Gastroesophageal sphincter (tissue), 3 donors: ENCODE results near the gene ETFB.

ENCODE experiments used
- EP300 ChIP-seq: sonication (generic); formaldehyde crosslinking; IDR thresholded peaks from one replicate; pipeline ENCODE4 v1.6.1; 2017; ENCODE audit warnings: antibody characterized with exemption, mild to moderate bottlenecking
- POLR2A ChIP-seq, 2 donors: fragments of 450-650 bp; IDR thresholded peaks; one replicate each; pipeline ENCODE4 v1.6.1; 2017; ENCODE audit warnings: antibody characterized with exemption in 2 of 2, mild to moderate bottlenecking in 2 of 2, moderate library complexity in 1 of 2
- POLR2AphosphoS5 ChIP-seq: sonication (generic); formaldehyde crosslinking; IDR thresholded peaks from one replicate; pipeline ENCODE4 v1.6.1; 2017; ENCODE audit warnings: antibody characterized with exemption
- TF ChIP-seq, protein P1 (sequence below), 4 experiments: fragments of 200-600 bp in 2 of 4; fragments of 450-650 bp in 2 of 4; sonication (generic) in 1 of 4; IDR thresholded peaks; one replicate each; pipeline ENCODE4 v1.5.1; 2017 to 2019; ENCODE audit warnings: antibody characterized with exemption in 4 of 4, mild to moderate bottlenecking in 2 of 4, moderate library complexity in 2 of 4

DNA sequence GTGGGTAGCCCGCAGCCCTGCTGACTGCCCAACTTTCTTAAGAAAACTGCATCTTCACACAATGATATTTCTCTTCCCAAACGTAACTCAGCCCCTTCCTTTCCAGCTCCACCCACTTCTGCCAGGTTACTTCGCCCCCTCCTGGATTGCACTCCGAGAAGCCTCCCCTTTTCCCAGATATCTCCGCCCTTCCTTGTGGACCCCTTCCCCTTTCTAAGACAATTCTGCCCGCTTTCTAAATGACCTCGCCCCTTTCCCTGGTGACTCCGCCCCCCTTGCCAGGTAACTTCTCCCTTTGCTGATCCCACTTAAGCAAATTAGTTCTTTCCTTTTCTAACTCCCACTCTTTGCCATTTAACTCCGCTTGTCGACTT lies 26.9 kb downstream of the ETFB start:
- TF ChIP-seq, protein P1, sequence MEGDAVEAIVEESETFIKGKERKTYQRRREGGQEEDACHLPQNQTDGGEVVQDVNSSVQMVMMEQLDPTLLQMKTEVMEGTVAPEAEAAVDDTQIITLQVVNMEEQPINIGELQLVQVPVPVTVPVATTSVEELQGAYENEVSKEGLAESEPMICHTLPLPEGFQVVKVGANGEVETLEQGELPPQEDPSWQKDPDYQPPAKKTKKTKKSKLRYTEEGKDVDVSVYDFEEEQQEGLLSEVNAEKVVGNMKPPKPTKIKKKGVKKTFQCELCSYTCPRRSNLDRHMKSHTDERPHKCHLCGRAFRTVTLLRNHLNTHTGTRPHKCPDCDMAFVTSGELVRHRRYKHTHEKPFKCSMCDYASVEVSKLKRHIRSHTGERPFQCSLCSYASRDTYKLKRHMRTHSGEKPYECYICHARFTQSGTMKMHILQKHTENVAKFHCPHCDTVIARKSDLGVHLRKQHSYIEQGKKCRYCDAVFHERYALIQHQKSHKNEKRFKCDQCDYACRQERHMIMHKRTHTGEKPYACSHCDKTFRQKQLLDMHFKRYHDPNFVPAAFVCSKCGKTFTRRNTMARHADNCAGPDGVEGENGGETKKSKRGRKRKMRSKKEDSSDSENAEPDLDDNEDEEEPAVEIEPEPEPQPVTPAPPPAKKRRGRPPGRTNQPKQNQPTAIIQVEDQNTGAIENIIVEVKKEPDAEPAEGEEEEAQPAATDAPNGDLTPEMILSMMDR (IDR thresholded peaks at IDR 0.05), result no peak
- TF ChIP-seq EP300 (no peak), POLR2A (IDR thresholded peaks at IDR 0.05) (no peak), POLR2AphosphoS5 (no peak)
